Smooth muscle cell (in vitro differentiated cells): Measurements from ENCODE around the gene FRMD6. TPM values are rescaled to one million over a fixed set of nuclear protein-coding genes. Genes with fewer than 3 reads are reported as not detected.

Experiments used
- DNase-seq: peaks from one replicate; lab custom pipeline; 2025; ENCODE audit not compliant: unreplicated experiment; lab: John Stamatoyannopoulos, UW
- H2AFZ ChIP-seq: fragments of 200-600 bp; sonication (generic); 2 replicates; pipeline ENCODE4 v1.6.0; 2016; ENCODE audit warnings: antibody characterized with exemption, low read depth, mild to moderate bottlenecking
- H3F3A ChIP-seq: fragments of 200-600 bp; sonication (generic); 2 replicates; pipeline ENCODE4 v1.6.0; 2017; ENCODE audit warnings: antibody characterized with exemption, low read depth
- H3K27ac ChIP-seq: fragments of 200-600 bp; sonication (generic); 2 replicates; pipeline ENCODE4 v1.5.1; 2016; ENCODE audit warnings: low read depth, mild to moderate bottlenecking
- H3K27me3 ChIP-seq: fragments of 200-600 bp; sonication (generic); 2 replicates; pipeline ENCODE4 v1.6.1; 2016; ENCODE audit warnings: low read depth, mild to moderate bottlenecking
- H3K36me3 ChIP-seq: fragments of 200-600 bp; sonication (generic); 2 replicates; pipeline ENCODE4 v1.5.1; 2016; ENCODE audit warnings: low read depth
- H3K4me1 ChIP-seq: fragments of 200-600 bp; sonication (generic); 2 replicates; pipeline ENCODE4 v1.5.1; 2016; ENCODE audit warnings: low read depth
- H3K4me2 ChIP-seq: fragments of 200-600 bp; sonication (generic); 2 replicates; pipeline ENCODE4 v1.6.0; 2016; ENCODE audit warnings: mild to moderate bottlenecking
- H3K4me3 ChIP-seq: fragments of 200-600 bp; sonication (generic); 2 replicates; pipeline ENCODE4 v1.5.1; 2016; ENCODE audit warnings: mild to moderate bottlenecking
- H3K79me2 ChIP-seq: fragments of 200-600 bp; sonication (generic); 2 replicates; pipeline ENCODE4 v1.6.0; 2016; ENCODE audit warnings: low read depth, mild to moderate bottlenecking
- H3K9ac ChIP-seq: fragments of 200-600 bp; sonication (generic); 2 replicates; pipeline ENCODE4 v1.6.0; 2016; ENCODE audit warnings: low read depth
- H3K9me3 ChIP-seq: fragments of 200-600 bp; sonication (generic); replicated peaks from 2 replicates; pipeline ENCODE4 v1.5.1; 2016; ENCODE audit warnings: low read depth
- H4K20me1 ChIP-seq: fragments of 200-600 bp; sonication (generic); 2 replicates; pipeline ENCODE4 v1.6.0; 2016; ENCODE audit warnings: low read depth
- WGBS: methylation state at CpG from one replicate; pipeline ENCODE4 v1.1.7; 2016; ENCODE audit warnings: low lambda C conversion rate; 5-methylcytosine and 5-hydroxymethylcytosine counted together
- polyA plus RNA-seq: library from polyadenylated mRNA; unstranded; fragments of >200 nt; fragmentation: Nextera tagmentation; extraction: Ambion mirVana; gene quantifications from 2 replicates; pipeline ENCODE4 v1.2.1, GENCODE V29; 2016
- total RNA-seq: library from RNA; depleted of rRNA; stranded (reverse); fragments of >200 nt; gene quantifications from 2 replicates; pipeline ENCODE4 v1.2.3, GENCODE V29; 2014
- TF ChIP-seq, protein P1 (sequence below): fragments of 200-600 bp; sonication (generic); IDR thresholded peaks from 2 replicates; pipeline ENCODE4 v1.5.1; 2017; ENCODE audit warnings: borderline replicate concordance, mild to moderate bottlenecking, antibody characterized with exemption; ENCODE audit not compliant: insufficient read depth, poor library complexity, severe bottlenecking

Gene FRMD6
- total and polyA plus RNA-seq, 2 experiments from 2014 or later = 254 to 564 TPM

GRCh38 chr14:51674294-51675002 lies 22.7 kb downstream of the FRMD6 start:
- Histone ChIP-seq H3K4me1 (peaks cover 49% of the 10 kb centered on the region), H3K9ac (peak overlapping the region; percentile 22), H2AFZ (no peak overlapping the region), H3K4me2 (peak overlapping the region; percentile 60), H3F3A (peaks cover 48% of the 10 kb centered on the region), H3K9me3 (no peaks in the 10 kb centered on the region), H3K27ac (peak overlapping the region; percentile 83), H3K79me2 (peaks cover 100% of the 10 kb centered on the region), H4K20me1 (peaks cover 100% of the 10 kb centered on the region), H3K36me3 (peaks cover 6% of the 10 kb centered on the region), H3K4me3 (no peak overlapping the region), H3K27me3 (no peaks in the 10 kb centered on the region)
- 41% methylated on average over 5 of the region's 5 CpGs for WGBS
- TF ChIP-seq, protein P1, sequence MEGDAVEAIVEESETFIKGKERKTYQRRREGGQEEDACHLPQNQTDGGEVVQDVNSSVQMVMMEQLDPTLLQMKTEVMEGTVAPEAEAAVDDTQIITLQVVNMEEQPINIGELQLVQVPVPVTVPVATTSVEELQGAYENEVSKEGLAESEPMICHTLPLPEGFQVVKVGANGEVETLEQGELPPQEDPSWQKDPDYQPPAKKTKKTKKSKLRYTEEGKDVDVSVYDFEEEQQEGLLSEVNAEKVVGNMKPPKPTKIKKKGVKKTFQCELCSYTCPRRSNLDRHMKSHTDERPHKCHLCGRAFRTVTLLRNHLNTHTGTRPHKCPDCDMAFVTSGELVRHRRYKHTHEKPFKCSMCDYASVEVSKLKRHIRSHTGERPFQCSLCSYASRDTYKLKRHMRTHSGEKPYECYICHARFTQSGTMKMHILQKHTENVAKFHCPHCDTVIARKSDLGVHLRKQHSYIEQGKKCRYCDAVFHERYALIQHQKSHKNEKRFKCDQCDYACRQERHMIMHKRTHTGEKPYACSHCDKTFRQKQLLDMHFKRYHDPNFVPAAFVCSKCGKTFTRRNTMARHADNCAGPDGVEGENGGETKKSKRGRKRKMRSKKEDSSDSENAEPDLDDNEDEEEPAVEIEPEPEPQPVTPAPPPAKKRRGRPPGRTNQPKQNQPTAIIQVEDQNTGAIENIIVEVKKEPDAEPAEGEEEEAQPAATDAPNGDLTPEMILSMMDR = no peak
- DNase-seq = no peak

- peaks cover 64% of the 10 kb centered on the region for H3K4me1 ChIP-seq
- H3K9me3 ChIP-seq = no peaks in the 10 kb centered on the region
- peak overlapping the region; percentile 2 for H3K9ac ChIP-seq
- DNase-seq = no peak
- H2AFZ ChIP-seq = no peak overlapping the region
- H3K27me3 ChIP-seq = no peaks in the 10 kb centered on the region
- H4K20me1 ChIP-seq = peaks cover 100% of the 10 kb centered on the region
- no peak overlapping the region for H3K4me3 ChIP-seq
- peaks cover 51% of the 10 kb centered on the region for H3F3A ChIP-seq
- H3K79me2 ChIP-seq = peaks cover 100% of the 10 kb centered on the region
- peaks cover 6% of the 10 kb centered on the region for H3K36me3 ChIP-seq
- peak overlapping the region; percentile 60 for H3K4me2 ChIP-seq
- TF ChIP-seq, protein P1 = no peak
- peak overlapping the region; percentile 83 for H3K27ac ChIP-seq
Measured at GRCh38 chr14:51676549-51676948, 24.8 kb downstream of the FRMD6 start.

DNA sequence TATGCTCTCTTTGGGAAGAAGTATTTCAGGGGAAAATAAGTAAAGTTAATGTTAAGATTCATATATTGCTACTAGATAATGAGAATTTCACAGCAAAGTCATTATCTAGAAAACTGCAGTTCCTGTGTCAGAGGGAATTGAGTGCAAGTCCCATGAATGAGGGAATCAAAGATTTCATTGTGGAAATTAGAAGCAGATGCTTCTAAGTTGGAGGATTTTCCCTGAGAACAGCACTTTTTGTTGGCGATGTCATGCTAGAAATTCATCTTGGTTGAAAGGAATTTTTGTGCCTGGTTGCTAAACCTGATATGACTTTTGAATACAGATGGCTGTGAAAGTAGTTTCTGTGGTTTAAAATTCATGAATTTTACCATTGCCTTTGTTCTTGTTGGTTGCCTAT lies 25.6 kb downstream of the FRMD6 start:
- H4K20me1 ChIP-seq = peaks cover 100% of the 10 kb centered on the region
- WGBS = 8% methylated on average over 1 of the region's 1 CpG
- peaks cover 70% of the 10 kb centered on the region for H3K4me1 ChIP-seq
- peak overlapping the region; percentile 2 for H3K9ac ChIP-seq
- no peaks in the 10 kb centered on the region for H3K27me3 ChIP-seq
- no peaks in the 10 kb centered on the region for H3K9me3 ChIP-seq
- TF ChIP-seq, protein P1 = no peak
- H3F3A ChIP-seq = peaks cover 49% of the 10 kb centered on the region
- peak overlapping the region; percentile 60 for H3K4me2 ChIP-seq
- no peak overlapping the region for H3K4me3 ChIP-seq
- H3K27ac ChIP-seq = peak overlapping the region; percentile 83
- DNase-seq = no peak
- H3K79me2 ChIP-seq = peaks cover 100% of the 10 kb centered on the region
- no peak overlapping the region for H2AFZ ChIP-seq
- H3K36me3 ChIP-seq = peaks cover 6% of the 10 kb centered on the region

GRCh38 chr14:51677738-51678137 lies 26.0 kb downstream of the FRMD6 start:
- Histone ChIP-seq H3K4me2 (peak overlapping the region; percentile 60), H3K27ac (peak overlapping the region; percentile 83), H3K79me2 (peaks cover 100% of the 10 kb centered on the region), H3K4me1 (peaks cover 74% of the 10 kb centered on the region), H3F3A (peaks cover 53% of the 10 kb centered on the region), H3K9ac (peak overlapping the region; percentile 2), H4K20me1 (peaks cover 100% of the 10 kb centered on the region), H3K4me3 (no peak overlapping the region), H3K27me3 (no peaks in the 10 kb centered on the region), H2AFZ (no peak overlapping the region), H3K9me3 (no peaks in the 10 kb centered on the region), H3K36me3 (peaks cover 6% of the 10 kb centered on the region)
- no peak for DNase-seq
- TF ChIP-seq, protein P1 = no peak
- 93% methylated on average over 2 of the region's 2 CpGs for WGBS
